NCI-H1417 (cell line): ENCODE data around the gene FLVCR2.
"Not testable (repeated sequence)": the region's sequence is repeated elsewhere in the genome, so short reads cannot be mapped to it uniquely, and the experiment has no call there.

Experiments used
- DNase-seq, 3 experiments: peaks; one replicate each; lab custom pipeline; 2025; lab: John Stamatoyannopoulos, UW

Gene FLVCR2

DNA sequence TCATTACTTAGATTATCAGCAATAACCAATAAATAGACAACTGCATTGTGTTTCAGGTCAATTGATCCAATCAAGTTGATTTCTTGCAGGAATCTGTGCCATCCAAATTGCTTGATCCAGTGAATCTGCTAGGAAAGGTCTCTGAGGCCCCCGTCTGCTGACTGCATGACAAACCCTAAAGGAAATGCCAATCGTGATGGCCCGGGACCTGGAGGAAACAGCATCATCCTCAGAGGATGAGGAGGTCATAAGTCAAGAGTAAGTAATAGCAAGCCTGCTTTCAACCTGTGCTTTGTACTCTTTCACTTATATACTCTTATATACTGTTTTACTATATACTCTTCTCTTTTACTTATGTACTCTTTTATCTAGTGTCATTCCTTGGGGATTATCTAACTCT, 84.5 kb downstream of the FLVCR2 start:
- no peak for DNase-seq

DNA sequence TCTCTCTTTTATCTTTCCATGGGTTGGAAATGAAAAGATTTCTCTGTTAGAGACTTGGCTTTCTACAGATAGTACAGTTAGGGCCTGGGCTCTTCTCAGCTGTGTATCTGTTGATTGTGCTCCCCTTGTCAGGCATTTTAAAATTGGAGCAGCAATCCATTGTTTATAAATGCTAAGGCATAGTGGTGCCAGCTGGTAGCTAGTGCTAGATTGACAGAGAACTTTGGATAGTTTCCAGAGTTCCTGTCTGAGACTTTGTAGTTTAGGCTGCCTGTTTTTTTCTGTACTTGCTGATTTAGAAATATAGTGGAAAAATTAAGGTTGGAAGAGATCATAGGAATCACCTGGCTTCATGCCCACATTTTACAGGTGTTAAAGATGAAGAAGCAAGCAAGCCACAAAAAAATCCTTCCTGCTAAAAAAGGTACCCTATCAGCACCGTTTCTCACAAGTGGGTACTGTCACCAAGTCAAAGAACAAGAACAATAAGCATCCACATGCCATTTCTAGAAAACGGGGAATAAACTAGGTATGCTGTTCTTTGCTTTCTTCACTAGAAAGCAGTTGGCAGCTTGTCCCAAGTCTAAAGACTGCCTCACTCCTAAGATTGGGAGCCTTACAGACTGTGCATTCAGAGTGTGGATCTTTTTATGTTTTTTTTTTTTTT, 88.8 kb downstream of the FLVCR2 start:
- no peak for DNase-seq

DNA sequence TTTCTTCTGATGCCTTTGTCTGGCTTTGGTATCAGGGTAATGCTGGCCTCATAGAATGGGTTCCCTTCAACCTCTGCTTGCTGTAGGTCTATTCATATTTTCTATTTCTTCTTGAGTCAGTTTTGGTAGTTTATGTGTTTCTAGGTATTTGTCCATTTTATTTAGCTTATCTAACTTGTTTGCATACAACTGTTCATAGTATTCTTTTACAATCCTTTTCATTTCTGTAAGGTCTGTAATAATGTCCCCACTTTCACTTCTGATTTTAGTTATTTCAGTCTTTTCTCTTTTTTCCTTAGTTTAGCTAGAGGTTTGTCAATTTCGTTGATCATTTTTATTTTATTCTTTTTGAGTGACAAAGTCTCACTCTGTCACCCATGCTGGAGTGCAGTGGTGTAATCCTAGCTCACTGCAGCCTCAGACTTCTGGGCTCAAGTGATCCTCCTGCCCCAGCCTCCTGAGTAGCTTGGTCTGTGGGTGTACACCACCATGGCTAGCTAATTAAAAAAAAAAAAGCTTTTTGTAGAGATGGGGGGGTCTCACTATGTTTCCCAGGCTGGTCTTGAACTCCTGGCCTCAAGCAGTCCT, 94.3 kb downstream of the FLVCR2 start:
- no peak for DNase-seq

DNA sequence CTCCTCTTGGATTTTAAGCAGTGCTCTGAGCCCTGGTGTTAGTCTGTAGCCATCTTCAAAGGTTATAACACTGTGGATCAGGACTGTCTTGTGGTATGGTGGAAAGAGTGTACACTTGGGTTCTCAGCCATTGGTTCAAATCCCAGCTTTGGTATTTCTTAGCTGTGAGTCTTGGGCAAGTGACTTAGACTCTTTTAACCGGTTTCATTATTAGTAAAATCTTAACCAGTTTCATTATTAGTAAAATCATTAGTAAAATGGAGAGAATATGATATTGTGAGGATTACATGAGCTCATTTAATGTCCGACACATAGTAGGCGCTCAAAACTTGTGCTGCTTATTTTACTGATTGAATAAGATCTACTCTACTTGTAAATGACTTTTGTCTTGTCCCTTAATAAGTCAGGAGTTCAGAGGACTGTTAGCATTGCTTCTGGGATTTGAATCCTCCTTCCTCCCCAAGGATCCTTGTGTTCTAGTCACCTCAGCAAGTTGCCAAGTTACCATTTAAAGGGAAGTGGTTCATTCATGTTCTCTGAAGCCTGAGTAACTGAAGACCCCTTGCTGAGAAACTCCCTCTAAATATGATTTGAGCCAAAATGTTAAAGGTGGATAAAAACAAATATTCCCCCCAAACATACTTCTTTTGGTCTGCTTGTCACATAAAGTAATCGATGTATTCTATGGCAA, 95.1 kb downstream of the FLVCR2 start:
- no peak for DNase-seq

DNA sequence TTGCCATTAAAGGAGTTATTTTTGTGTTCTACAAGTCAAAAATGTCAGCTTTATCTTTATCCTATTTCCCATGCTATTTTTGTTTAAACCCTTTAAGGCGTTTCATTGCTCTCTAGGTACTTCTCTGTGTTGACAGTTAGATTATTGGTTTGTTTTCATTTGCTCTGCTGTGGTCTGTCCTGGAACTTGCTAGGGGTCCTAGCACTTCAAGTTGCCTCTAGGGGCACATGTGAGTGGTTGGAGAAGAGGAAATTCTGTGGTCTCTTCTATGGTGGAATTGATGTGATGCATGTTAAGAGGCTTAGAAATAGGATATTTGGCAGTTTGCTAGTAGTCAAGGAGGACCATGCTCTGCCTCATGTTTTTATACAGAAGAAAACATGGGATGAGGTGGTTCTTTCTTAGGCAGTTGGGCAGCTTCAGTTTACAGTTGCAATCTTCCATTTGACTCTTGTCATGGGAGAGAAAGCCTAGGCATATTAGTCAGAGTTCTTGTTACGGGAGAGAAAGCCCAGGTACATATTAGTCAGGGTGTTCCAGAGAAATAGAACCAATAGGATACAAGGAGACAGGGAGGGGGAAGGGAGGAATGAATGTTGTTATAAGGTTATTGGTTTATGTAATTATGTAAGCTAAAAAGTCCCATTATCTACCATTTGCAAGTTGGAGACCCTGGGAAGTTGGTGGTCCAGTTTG, 97.0 kb downstream of the FLVCR2 start:
- DNase-seq, result no peak

DNA sequence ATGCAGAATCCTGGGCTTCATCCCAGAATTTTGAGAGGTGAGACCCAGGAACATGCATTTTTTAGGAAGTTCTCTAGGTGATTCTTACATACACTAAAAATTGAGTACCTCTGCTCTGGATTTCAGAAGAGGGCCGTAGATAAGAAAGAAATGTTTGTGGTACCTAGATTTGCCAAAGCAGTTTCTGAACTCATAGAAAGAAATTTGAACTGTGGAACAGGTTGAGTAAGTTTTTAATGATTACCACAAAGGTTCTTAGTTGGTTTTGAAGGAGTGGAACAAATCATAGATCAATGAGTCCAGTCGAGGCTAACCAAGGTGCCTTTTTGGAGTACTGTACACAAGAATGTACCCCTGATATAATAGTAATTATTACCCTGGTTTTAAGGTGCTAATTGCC, 107.5 kb downstream of the FLVCR2 start:
- DNase-seq, result no peak

DNA sequence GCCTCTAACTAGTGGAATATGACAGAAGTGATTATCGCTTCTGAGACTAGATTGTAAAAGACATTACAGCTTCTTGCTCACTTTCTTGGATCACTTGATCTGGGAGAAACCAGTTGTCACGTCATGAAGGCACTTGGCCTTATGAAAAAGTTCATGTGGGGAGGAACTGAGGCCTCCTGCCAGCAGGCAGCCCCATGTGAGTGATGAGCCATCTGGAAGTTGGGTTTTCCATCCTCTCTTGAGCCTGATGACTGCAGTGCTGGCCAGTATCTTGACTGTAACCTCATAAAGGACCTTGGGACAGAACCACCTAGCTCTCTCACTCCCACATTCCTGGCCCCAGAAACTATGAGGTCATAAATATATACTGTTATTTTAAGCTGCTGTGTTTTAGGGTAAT, 110.6 kb downstream of the FLVCR2 start:
- DNase-seq, result no peak

DNA sequence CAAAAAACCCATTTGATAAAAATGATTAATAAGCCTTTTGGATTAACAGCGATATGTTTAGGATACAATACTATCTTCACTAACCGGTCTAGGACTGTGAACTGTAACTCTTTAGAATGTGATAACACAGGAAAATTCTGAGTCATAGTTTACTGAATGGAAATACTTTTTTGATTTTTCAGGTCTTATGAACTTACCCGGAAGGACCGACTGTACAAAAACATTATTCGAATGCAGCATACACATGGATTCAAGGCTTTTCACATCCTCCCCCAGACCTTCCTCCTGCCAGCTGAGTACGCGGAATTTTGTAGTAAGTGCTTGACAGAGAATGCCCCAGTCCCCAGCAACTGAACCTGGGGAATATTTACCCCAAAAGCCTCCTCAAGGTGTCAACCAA, 111.6 kb downstream of the FLVCR2 start:
- no peak for DNase-seq

DNA sequence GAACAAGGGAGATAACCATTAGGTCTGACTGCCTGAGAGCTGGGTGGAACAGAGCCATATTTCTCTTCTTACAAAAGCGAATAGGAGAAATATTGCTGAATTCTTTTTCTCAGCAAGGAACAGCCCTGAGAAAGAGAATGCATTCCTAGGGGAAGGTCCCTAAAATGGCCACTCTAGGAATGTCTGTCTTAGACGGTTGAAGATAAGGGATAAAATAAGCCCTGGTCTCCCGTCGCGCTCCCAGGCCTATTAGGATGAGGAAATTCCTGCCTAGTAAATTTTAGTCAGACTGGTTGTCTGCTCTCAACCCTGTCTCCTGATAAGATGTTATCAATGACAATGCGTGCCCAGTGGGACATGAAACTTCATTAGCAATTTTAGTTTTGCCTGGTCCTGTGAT, 116.6 kb downstream of the FLVCR2 start:
- not testable (repeated sequence) for DNase-seq

DNA sequence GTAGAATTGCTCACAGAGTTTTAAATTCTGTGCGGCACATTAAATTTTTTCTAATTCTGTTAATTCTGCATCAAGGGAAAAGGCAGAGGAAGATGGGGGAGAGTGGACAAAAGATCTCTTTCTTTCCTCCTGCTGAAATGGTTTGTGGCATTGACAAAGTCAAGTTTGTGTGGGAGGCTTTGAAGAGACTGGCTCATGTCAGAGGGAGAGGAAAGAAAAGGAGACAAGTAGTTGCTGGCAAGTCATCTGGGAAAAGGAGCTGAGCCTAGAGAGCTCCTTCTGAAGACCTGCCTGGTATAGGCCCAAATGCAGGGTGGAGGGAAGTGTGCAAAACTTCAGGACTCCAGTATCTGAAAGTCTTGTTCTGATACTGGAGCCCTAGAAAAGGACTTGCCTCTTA, 119.0 kb downstream of the FLVCR2 start:
- DNase-seq, result no peak
